ENCODE results near the gene TNFAIP3.

DNA sequence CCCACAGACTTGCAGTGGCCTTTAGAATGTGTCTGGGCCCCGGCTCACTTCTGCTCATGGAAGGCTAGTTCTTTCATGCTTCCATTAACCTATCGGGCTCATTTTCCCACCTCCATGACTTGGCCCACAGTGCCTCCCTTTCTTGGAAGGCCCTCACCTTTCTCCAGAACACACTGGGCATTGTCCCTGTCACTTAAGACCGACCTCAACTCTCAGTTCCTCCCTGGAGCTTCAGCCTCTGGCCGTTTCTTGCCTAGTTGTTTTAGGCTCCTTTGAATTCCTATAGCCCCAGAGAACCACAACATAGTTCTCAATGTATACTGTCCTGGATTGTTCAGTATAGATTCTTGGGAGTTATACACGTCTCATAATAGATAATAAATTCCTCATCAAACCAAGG lies 19.3 kb upstream of the TNFAIP3 start:
- no peak for TF ChIP-seq TAF1 (IDR thresholded peaks at IDR 0.05; ENCODE audit: low read depth, low read length)
- TF ChIP-seq EZH2 (IDR thresholded peaks at IDR 0.05; ENCODE audit: low read depth, low read length, severe bottlenecking): no peak
- TF ChIP-seq CHD1 (IDR thresholded peaks at IDR 0.05; ENCODE audit: low read depth, low read length): no peak
- TF ChIP-seq, protein P1, sequence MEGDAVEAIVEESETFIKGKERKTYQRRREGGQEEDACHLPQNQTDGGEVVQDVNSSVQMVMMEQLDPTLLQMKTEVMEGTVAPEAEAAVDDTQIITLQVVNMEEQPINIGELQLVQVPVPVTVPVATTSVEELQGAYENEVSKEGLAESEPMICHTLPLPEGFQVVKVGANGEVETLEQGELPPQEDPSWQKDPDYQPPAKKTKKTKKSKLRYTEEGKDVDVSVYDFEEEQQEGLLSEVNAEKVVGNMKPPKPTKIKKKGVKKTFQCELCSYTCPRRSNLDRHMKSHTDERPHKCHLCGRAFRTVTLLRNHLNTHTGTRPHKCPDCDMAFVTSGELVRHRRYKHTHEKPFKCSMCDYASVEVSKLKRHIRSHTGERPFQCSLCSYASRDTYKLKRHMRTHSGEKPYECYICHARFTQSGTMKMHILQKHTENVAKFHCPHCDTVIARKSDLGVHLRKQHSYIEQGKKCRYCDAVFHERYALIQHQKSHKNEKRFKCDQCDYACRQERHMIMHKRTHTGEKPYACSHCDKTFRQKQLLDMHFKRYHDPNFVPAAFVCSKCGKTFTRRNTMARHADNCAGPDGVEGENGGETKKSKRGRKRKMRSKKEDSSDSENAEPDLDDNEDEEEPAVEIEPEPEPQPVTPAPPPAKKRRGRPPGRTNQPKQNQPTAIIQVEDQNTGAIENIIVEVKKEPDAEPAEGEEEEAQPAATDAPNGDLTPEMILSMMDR (IDR thresholded peaks at IDR 0.05; ENCODE audit: control extremely low read depth in 1 of 3, insufficient read depth in 1 of 3, low read depth in 1 of 3, low read length in 3 of 3): no peak
- no peak for TF ChIP-seq GTF2F1 (IDR thresholded peaks at IDR 0.05; ENCODE audit: borderline replicate concordance, low read depth, low read length)
- TF ChIP-seq, protein P2, sequence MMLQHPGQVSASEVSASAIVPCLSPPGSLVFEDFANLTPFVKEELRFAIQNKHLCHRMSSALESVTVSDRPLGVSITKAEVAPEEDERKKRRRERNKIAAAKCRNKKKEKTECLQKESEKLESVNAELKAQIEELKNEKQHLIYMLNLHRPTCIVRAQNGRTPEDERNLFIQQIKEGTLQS (IDR thresholded peaks at IDR 0.05; ENCODE audit: insufficient read depth, low read depth, low read length): no peak
- TF ChIP-seq NANOG (IDR thresholded peaks at IDR 0.05; ENCODE audit: insufficient read depth, low read depth, low read length, poor library complexity, severe bottlenecking): no peak
- no peak for TF ChIP-seq SIN3A (conservative IDR thresholded peaks at IDR 0.05 in 1 of 2, IDR thresholded peaks at IDR 0.05 in 1 of 2; ENCODE audit: low read depth in 1 of 2, low read length in 2 of 2)
- TF ChIP-seq POLR2A (IDR thresholded peaks at IDR 0.05; ENCODE audit: control extremely low read depth in 1 of 2, low read depth in 2 of 2, low read length in 2 of 2): no peak
- no peak for TF ChIP-seq JUN (IDR thresholded peaks at IDR 0.05; ENCODE audit: low read depth, low read length)
